B cell (primary cell): ENCODE data around the gene U2AF2. TPM values are rescaled to one million over a fixed set of nuclear protein-coding genes. Genes with fewer than 3 reads are reported as not detected.
A peak's percentile ranks its signal among the peaks of the same experiment; 100 is the strongest.

Source experiments
- ATAC-seq: fragments of 200-7000 bp; cut with Tn5 transposase; one replicate; pipeline ENCODE4 v1.10.0; 2021; ENCODE audit warnings: low read depth, mild to moderate bottlenecking, moderate number of reproducible peaks, moderate library complexity
- CTCF ChIA-PET: fragments of 350-600 bp; sonication (Branson Sonifier 250); formaldehyde crosslinking; loops from one replicate; lab custom pipeline; 2021; ENCODE audit warnings: antibody characterized with exemption, inconsistent platforms; lab: Charles Lee
- POLR2A ChIA-PET: fragments of 350-600 bp; sonication (Branson Sonifier 250); formaldehyde crosslinking; loops from one replicate; lab custom pipeline; 2021; ENCODE audit warnings: antibody characterized with exemption; lab: Charles Lee
- DNase-seq: peaks from one replicate; pipeline ENCODE4 v3.0.0; 2013
- H2AFZ ChIP-seq: 2 replicates; pipeline ENCODE4 v1.6.1; 2012; ENCODE audit warnings: mild to moderate bottlenecking, low read depth, low read length; ENCODE audit not compliant: insufficient read depth, poor library complexity, severe bottlenecking
- H3K27ac ChIP-seq, 2 donors: 1 replicate in 1 of 2; 2 replicates in 1 of 2; pipeline ENCODE4 v1.5.1; 2012 to 2013; ENCODE audit warnings: low read length in 2 of 2, mild to moderate bottlenecking in 2 of 2, moderate library complexity in 1 of 2
- H3K27me3 ChIP-seq, 4 experiments: fragments of 200-600 bp in 1 of 4; sonication (generic) in 1 of 4; replicated peaks in 1 of 4; 1 replicate in 2 of 4; 2 replicates in 2 of 4; pipeline versions ENCODE4 v1.6.1 to v1.7.0; 2013 to 2016; ENCODE audit warnings: low read length in 3 of 4, mild to moderate bottlenecking in 2 of 4, mixed read lengths in 1 of 4, moderate library complexity in 1 of 4; ENCODE audit not compliant: insufficient read depth in 4 of 4, control insufficient read depth in 3 of 4; ENCODE audit errors: control extremely low read depth in 1 of 4
- H3K36me3 ChIP-seq, 2 experiments: replicated peaks in 1 of 2; 1 replicate in 1 of 2; 2 replicates in 1 of 2; pipeline versions ENCODE4 v1.6.1 to v1.7.1; 2013; ENCODE audit warnings: low read length in 1 of 2; ENCODE audit not compliant: insufficient read depth in 2 of 2, control insufficient read depth in 1 of 2; ENCODE audit errors: control extremely low read depth in 1 of 2, extremely low read depth in 1 of 2
- H3K4me1 ChIP-seq, 2 donors: fragments of 200-600 bp in 1 of 2; sonication (generic) in 1 of 2; 1 replicate in 1 of 2; 2 replicates in 1 of 2; pipeline versions ENCODE4 v1.5.1 to v1.6.1; 2013 to 2017; ENCODE audit warnings: low read length in 2 of 2; ENCODE audit not compliant: control insufficient read depth in 2 of 2, insufficient read depth in 2 of 2
- H3K4me2 ChIP-seq: replicated peaks from 2 replicates; pipeline ENCODE3; 2012; ENCODE audit warnings: mild to moderate bottlenecking, low read depth, low read length; ENCODE audit not compliant: poor library complexity, severe bottlenecking
- H3K4me3 ChIP-seq, 5 experiments: fragments of 200-600 bp in 1 of 5; sonication (generic) in 1 of 5; 1 replicate in 3 of 5; 2 replicates in 2 of 5; pipeline versions ENCODE4 v1.5.1 to v1.7.0; 2011 to 2016; ENCODE audit warnings: low read length in 4 of 5, mild to moderate bottlenecking in 4 of 5, low read depth in 2 of 5, control low read depth in 1 of 5, moderate library complexity in 1 of 5; ENCODE audit not compliant: insufficient read depth in 1 of 5; ENCODE audit errors: control extremely low read depth in 1 of 5, extremely low read depth in 1 of 5
- H3K79me2 ChIP-seq: fragments of 200-600 bp; sonication (generic); one replicate; pipeline ENCODE4 v1.6.0; 2016; ENCODE audit warnings: low read length; ENCODE audit not compliant: control insufficient read depth, insufficient read depth
- H3K9ac ChIP-seq: fragments of 200-600 bp; sonication (generic); 2 replicates; pipeline ENCODE4 v1.6.1; 2017; ENCODE audit warnings: mild to moderate bottlenecking, low read length, moderate library complexity
- H3K9me3 ChIP-seq, 3 donors: one replicate each; pipeline versions ENCODE4 v1.6.1 to v1.7.1; 2013; ENCODE audit warnings: low read length in 2 of 3; ENCODE audit not compliant: control insufficient read depth in 2 of 3, insufficient read depth in 1 of 3; ENCODE audit errors: control extremely low read depth in 1 of 3
- H4K20me1 ChIP-seq: 2 replicates; pipeline ENCODE4 v1.6.0; 2012; ENCODE audit warnings: mild to moderate bottlenecking, low read length; ENCODE audit not compliant: insufficient read depth, control insufficient read depth, poor library complexity, severe bottlenecking
- H3K27ac Mint-ChIP-seq: one replicate; pipeline ENCODE4 v1.8.0; 2021; ENCODE audit warnings: mixed read lengths
- H3K27me3 Mint-ChIP-seq: one replicate; pipeline ENCODE4 v1.8.0; 2021; ENCODE audit warnings: mixed read lengths
- H3K4me1 Mint-ChIP-seq: one replicate; pipeline ENCODE4 v1.8.0; 2021; ENCODE audit warnings: mixed read lengths
- H3K4me3 Mint-ChIP-seq: one replicate; pipeline ENCODE4 v1.8.0; 2021; ENCODE audit warnings: mixed read lengths
- H3K9me3 Mint-ChIP-seq: one replicate; pipeline ENCODE4 v1.8.0; 2022; ENCODE audit warnings: mixed read lengths; ENCODE audit not compliant: insufficient read depth
- EZH2 ChIP-seq: IDR thresholded peaks from 2 replicates; pipeline ENCODE4 v1.6.1; 2012; ENCODE audit warnings: borderline replicate concordance, low read depth, mild to moderate bottlenecking, moderate library complexity, low read length; ENCODE audit not compliant: insufficient read depth, poor library complexity, severe bottlenecking
- WGBS: methylation state at CpG from one replicate; pipeline ENCODE4 v1.1.5; 2013; ENCODE audit warnings: missing lambda C conversion rate; ENCODE audit not compliant: insufficient coverage; 5-methylcytosine and 5-hydroxymethylcytosine counted together
- intact Hi-C: fragments of 100-400 bp; cut with micrococcal nuclease; formaldehyde crosslinking; loops from one replicate; pipeline ENCODE4 v1.10.0; 2022
- polyA plus RNA-seq: library from polyadenylated mRNA; depleted of rRNA; stranded (reverse); fragments of >200 nt; gene quantifications from 2 replicates; pipeline ENCODE4 v1.2.3, GENCODE V29; 2012
- total RNA-seq, 2 donors: library from RNA; stranded (reverse); fragments of 120-200 nt in 1 of 2; gene quantifications; 1 replicate in 1 of 2; 2 replicates in 1 of 2; pipeline versions ENCODE4 v1.2.3 to v1.2.4, GENCODE V29; 2013 to 2022
- TF ChIP-seq, protein P1 (sequence below): fragments of 200-600 bp; IDR thresholded peaks from one replicate; pipeline ENCODE4 v1.8.0; 2022; ENCODE audit warnings: antibody characterized with exemption, mild to moderate bottlenecking

U2AF2 gene
- total and polyA plus RNA-seq, 2 donors (not counting 1 experiment from before 2014, with no cell fraction given) = 275 to 300 TPM

DNA sequence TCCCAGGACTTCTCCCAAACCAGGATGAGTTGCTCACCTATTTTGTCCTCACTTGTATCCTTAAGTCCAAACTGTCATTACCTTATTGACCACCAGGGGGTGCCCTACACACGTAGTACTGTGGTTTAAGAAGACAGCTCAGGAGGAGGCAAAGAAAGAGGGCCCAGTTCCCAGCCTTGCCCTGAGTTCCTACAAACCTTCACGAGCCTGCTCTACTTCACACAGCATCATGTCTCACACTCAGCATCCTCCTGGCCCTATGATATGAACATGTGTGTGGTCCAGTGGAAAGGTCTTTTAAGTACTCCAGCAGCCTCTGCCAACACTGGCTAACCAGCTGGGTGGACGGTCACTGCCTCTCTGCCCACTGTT lies 22.4 kb upstream of the U2AF2 start:
- no peak for TF ChIP-seq EZH2
- TF ChIP-seq, protein P1, sequence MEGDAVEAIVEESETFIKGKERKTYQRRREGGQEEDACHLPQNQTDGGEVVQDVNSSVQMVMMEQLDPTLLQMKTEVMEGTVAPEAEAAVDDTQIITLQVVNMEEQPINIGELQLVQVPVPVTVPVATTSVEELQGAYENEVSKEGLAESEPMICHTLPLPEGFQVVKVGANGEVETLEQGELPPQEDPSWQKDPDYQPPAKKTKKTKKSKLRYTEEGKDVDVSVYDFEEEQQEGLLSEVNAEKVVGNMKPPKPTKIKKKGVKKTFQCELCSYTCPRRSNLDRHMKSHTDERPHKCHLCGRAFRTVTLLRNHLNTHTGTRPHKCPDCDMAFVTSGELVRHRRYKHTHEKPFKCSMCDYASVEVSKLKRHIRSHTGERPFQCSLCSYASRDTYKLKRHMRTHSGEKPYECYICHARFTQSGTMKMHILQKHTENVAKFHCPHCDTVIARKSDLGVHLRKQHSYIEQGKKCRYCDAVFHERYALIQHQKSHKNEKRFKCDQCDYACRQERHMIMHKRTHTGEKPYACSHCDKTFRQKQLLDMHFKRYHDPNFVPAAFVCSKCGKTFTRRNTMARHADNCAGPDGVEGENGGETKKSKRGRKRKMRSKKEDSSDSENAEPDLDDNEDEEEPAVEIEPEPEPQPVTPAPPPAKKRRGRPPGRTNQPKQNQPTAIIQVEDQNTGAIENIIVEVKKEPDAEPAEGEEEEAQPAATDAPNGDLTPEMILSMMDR = peak; percentile 71
- no CpG with 5 or more reads among the region's 3 CpGs for WGBS
- Histone ChIP-seq H3K9me3 (no peaks in the 10 kb centered on the region), H3K27ac (peak overlapping the region in 1 of 2 donors; percentile 11), H3K4me3 (no peak overlapping the region), H3K36me3 (peaks cover 0 to 2% of the 10 kb centered on the region in 2 experiments), H3K79me2 (peaks cover 31% of the 10 kb centered on the region), H2AFZ (peak overlapping the region; percentile 37), H3K27me3 (no peaks in the 10 kb centered on the region), H3K9ac (no peak overlapping the region), H3K4me2 (peak overlapping the region; percentile 49), H3K4me1 (peaks cover 20 to 48% of the 10 kb centered on the region in 2 donors), H4K20me1 (no peaks in the 10 kb centered on the region)
- CTCF ChIA-PET = interaction anchor here (0.5 to 9.4 kb wide), 42 partner anchors 8 to 702 kb away, joined by 3 to 132 read pairs (median 7); partner anchors contain the start of genes CCDC106, FIZ1, RDH13 and TMEM238
- peak; percentile 94 for DNase-seq
- H3K4me1 Mint-ChIP-seq = peaks cover 41% of the 10 kb centered on the region
- intact Hi-C loops = loop anchor here (1.0 to 10.0 kb wide), 6 partner anchors 8 to 682 kb away; partner anchors contain the start of genes PPP1R12C, PPP6R1, ZNF784 and ZSCAN5A
- H3K9me3 Mint-ChIP-seq = no peaks in the 10 kb centered on the region
- peak; percentile 53 for ATAC-seq
- H3K27ac Mint-ChIP-seq = peak overlapping the region; percentile 43
- H3K4me3 Mint-ChIP-seq = peak overlapping the region; percentile 64
- POLR2A ChIA-PET = interaction anchor here (0.6 to 6.2 kb wide), 12 partner anchors 8 to 156 kb away, joined by 3 to 55 read pairs (median 4); partner anchors contain the start of genes CCDC106, FIZ1, U2AF2 and ZNF524
- no peaks in the 10 kb centered on the region for H3K27me3 Mint-ChIP-seq

GRCh38 chr19:55633861-55634260 lies 21.0 kb upstream of the U2AF2 start:
- Mint-ChIP-seq H3K27ac (peak overlapping the region; percentile 32), H3K4me1 (peaks cover 51% of the 10 kb centered on the region), H3K9me3 (no peaks in the 10 kb centered on the region), H3K4me3 (no peak overlapping the region), H3K27me3 (no peaks in the 10 kb centered on the region)
- no peak for ATAC-seq
- DNase-seq = no peak
- no peaks in the 10 kb centered on the region for H4K20me1 ChIP-seq
- H3K4me3 ChIP-seq = peak overlapping the region in 1 of 5 experiments; percentile 100
- H3K27me3 ChIP-seq = no peaks in the 10 kb centered on the region
- H3K4me1 ChIP-seq = peaks cover 20 to 55% of the 10 kb centered on the region in 2 donors
- H3K4me2 ChIP-seq = peak overlapping the region; percentile 94
- H3K9me3 ChIP-seq = peaks cover 0 to under 1% (median 0%) of the 10 kb centered on the region in 3 donors
- H3K79me2 ChIP-seq = peaks cover 35% of the 10 kb centered on the region
- H2AFZ ChIP-seq = no peak overlapping the region
- no peak overlapping the region for H3K9ac ChIP-seq
- intact Hi-C loops = loop anchor here (5.0 to 10.0 kb wide), 4 partner anchors 132 to 681 kb away; partner anchors contain the start of genes PPP1R12C, PPP6R1 and ZSCAN5A
- WGBS = 92% methylated on average over 8 of the region's 8 CpGs
- TF ChIP-seq, protein P1 = no peak
- TF ChIP-seq EZH2 = no peak
- peak overlapping the region in 1 of 2 donors; percentile 98 for H3K27ac ChIP-seq
- ChIA-PET CTCF (interaction anchor here (1.0 to 9.4 kb wide), 20 partner anchors 9 to 700 kb away, joined by 3 to 132 read pairs (median 22); partner anchors contain the start of genes CCDC106, TMEM238, U2AF2 and ZNF581), POLR2A (interaction anchor here (1.3 to 6.2 kb wide), 5 partner anchors 9 to 295 kb away, joined by 4 to 55 read pairs (median 12); partner anchors contain the start of genes CCDC106, KMT5C, U2AF2 and ZNF784)
- peaks cover 0 to 2% of the 10 kb centered on the region in 2 experiments for H3K36me3 ChIP-seq
